Upper lobe of left lung (tissue), 6 donors: ENCODE results near the gene NF1. TPM values are rescaled to one million over a fixed set of nuclear protein-coding genes. Genes with fewer than 3 reads are reported as not detected.

Experiments
- ATAC-seq, 2 donors: fragments of 200-7000 bp; cut with Tn5 transposase; one replicate each; pipeline ENCODE4 v1.9.1; 2022; ENCODE audit warnings: mild to moderate bottlenecking in 2 of 2, moderate library complexity in 2 of 2; ENCODE audit not compliant: low FRiP score in 2 of 2
- DNase-seq, 2 donors: peaks; one replicate each; pipeline ENCODE4 v3.0.0-alpha.2; 2019 to 2020
- H3K27ac ChIP-seq, 4 donors: fragments of 200-600 bp; sonication (generic); one replicate each; pipeline ENCODE4 v1.5.1; 2016 to 2019
- H3K27me3 ChIP-seq, 4 donors: fragments of 200-600 bp; sonication (generic); one replicate each; pipeline ENCODE4 v1.5.1; 2017 to 2019
- H3K36me3 ChIP-seq, 4 donors: fragments of 200-600 bp; sonication (generic); one replicate each; pipeline ENCODE4 v1.5.1; 2016 to 2019
- H3K4me1 ChIP-seq, 4 donors: fragments of 200-600 bp; sonication (generic); one replicate each; pipeline ENCODE4 v1.5.1; 2018 to 2019
- H3K4me3 ChIP-seq, 4 donors: fragments of 200-600 bp; sonication (generic); one replicate each; pipeline ENCODE4 v1.5.1; 2017 to 2019; ENCODE audit warnings: mild to moderate bottlenecking in 2 of 4, moderate library complexity in 1 of 4
- H3K9me3 ChIP-seq, 4 donors: fragments of 200-600 bp; sonication (generic); one replicate each; pipeline ENCODE4 v1.5.1; 2018 to 2019
- EP300 ChIP-seq, 4 donors: sonication (generic); formaldehyde crosslinking; IDR thresholded peaks; one replicate each; pipeline ENCODE4 v1.5.1; 2017; ENCODE audit warnings: antibody characterized with exemption in 4 of 4, control low read depth in 2 of 4
- POLR2A ChIP-seq, 4 donors: fragments of 450-650 bp; IDR thresholded peaks; one replicate each; pipeline ENCODE4 v1.5.1; 2016 to 2017; ENCODE audit warnings: antibody characterized with exemption in 4 of 4, mild to moderate bottlenecking in 2 of 4
- POLR2AphosphoS5 ChIP-seq, 2 donors: sonication (generic); formaldehyde crosslinking; IDR thresholded peaks; one replicate each; pipeline ENCODE4 v1.5.1; 2017; ENCODE audit warnings: antibody characterized with exemption in 2 of 2
- WGBS, 2 donors: methylation state at CpG; one replicate each; pipeline ENCODE4 v1.1.5; 2017 to 2018; 5-methylcytosine and 5-hydroxymethylcytosine counted together
- total RNA-seq, 6 donors: library from RNA; depleted of rRNA in 4 of 6; stranded (reverse); fragments of >200 nt in 4 of 6; gene quantifications; one replicate each; pipeline versions ENCODE4 v1.1.0 to v1.2.1, GENCODE V29; 2016 to 2021
- TF ChIP-seq, protein P1 (sequence below), 6 experiments: fragments of 450-650 bp in 4 of 6; fragments of 200-600 bp in 2 of 6; sonication (generic) in 2 of 6; IDR thresholded peaks; one replicate each; pipeline ENCODE4 v1.5.1; 2016 to 2019; ENCODE audit warnings: antibody characterized with exemption in 6 of 6
- donor health status: DM: no; HTN: no; CAD: no; lungs with moderate emphysema.
- donor health status: DM: no; HTN: yes; CAD: no; lungs with severe emphysema.

The NF1 gene
- total RNA-seq, 6 donors from 2014 or later, result 35.5 to 85.1 (median 47.1) TPM

DNA sequence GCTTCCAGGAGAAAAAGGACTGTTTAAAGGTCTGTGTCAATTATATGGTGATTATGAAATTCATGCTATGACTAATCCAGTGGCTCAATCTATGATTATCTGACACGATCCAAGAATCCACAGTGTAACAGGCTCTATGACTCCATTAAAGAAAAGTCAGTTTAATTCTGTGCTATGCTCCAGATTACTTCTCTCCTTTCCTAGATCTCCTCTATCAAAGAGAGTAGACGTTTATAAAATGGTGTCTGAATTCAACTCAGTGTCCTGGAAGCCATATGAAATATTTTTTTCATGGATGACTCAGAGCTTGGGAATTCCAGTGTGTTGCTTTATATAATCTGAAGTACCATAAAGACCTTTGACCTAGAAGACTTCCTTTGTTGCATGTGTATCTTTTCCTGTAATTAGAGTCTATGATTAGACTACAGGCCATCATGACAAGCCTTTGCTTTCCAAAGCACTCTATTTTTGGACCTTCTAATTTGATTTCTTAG is 27.0 kb upstream of the NF1 start:
- Histone ChIP-seq H3K27me3 (no peaks in the 10 kb centered on the region), H3K36me3 (no peaks in the 10 kb centered on the region), H3K9me3 (no peaks in the 10 kb centered on the region), H3K4me1 (peaks cover 12 to 21% (median 17%) of the 10 kb centered on the region in 4 donors), H3K27ac (peak overlapping the region in 3 of 4 donors; percentile 39 to 73 (median 54)), H3K4me3 (no peak overlapping the region)
- no peak for DNase-seq
- 28 to 32% methylated on average over 2 of the region's 2 CpGs for WGBS, 2 donors
- TF ChIP-seq EP300 (IDR thresholded peaks at IDR 0.05) (no peak), POLR2A (IDR thresholded peaks at IDR 0.05) (no peak), POLR2AphosphoS5 (IDR thresholded peaks at IDR 0.05) (no peak)
- TF ChIP-seq, protein P1, sequence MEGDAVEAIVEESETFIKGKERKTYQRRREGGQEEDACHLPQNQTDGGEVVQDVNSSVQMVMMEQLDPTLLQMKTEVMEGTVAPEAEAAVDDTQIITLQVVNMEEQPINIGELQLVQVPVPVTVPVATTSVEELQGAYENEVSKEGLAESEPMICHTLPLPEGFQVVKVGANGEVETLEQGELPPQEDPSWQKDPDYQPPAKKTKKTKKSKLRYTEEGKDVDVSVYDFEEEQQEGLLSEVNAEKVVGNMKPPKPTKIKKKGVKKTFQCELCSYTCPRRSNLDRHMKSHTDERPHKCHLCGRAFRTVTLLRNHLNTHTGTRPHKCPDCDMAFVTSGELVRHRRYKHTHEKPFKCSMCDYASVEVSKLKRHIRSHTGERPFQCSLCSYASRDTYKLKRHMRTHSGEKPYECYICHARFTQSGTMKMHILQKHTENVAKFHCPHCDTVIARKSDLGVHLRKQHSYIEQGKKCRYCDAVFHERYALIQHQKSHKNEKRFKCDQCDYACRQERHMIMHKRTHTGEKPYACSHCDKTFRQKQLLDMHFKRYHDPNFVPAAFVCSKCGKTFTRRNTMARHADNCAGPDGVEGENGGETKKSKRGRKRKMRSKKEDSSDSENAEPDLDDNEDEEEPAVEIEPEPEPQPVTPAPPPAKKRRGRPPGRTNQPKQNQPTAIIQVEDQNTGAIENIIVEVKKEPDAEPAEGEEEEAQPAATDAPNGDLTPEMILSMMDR (IDR thresholded peaks at IDR 0.05), result no peak
- peak in 1 of 2 donors; percentile 88 for ATAC-seq

DNA sequence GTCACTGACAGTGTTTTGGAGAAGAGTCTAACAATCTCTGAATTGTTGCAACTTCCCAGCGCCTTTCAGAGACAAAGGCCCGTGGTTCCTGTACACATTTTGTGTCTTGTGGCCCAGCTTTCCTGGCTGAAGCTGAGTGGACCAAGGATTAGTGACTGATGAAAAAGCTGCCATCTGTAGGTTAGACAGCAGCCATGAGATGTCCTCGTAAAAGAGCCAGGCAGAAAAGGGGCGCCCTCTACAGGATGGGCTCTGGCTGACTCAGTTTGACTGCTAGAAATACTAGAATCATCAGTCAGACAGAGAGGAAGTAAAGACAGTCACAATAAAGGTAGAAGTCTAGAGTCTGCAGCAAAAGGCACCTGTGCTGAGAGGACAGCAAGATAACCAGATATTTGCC is 26.5 kb upstream of the NF1 start:
- H3K27ac ChIP-seq, result peak overlapping the region; percentile 39 to 73 (median 53)
- 39 to 55% methylated on average over 4 of the region's 4 CpGs for WGBS, 2 donors
- no peaks in the 10 kb centered on the region for H3K9me3 ChIP-seq
- peaks cover 12 to 21% (median 17%) of the 10 kb centered on the region in 4 donors for H3K4me1 ChIP-seq
- H3K27me3 ChIP-seq, result no peaks in the 10 kb centered on the region
- no peak for TF ChIP-seq POLR2A (IDR thresholded peaks at IDR 0.05)
- TF ChIP-seq POLR2AphosphoS5 (IDR thresholded peaks at IDR 0.05), result no peak
- no peak for TF ChIP-seq EP300 (IDR thresholded peaks at IDR 0.05)
- TF ChIP-seq, protein P1 (IDR thresholded peaks at IDR 0.05), result peak in 3 of 6 experiments; percentile 8 to 41 (median 11)
- ATAC-seq (peak in 1 of 2 donors; percentile 51), DNase-seq (peak in 1 of 2 donors; percentile 32)
- no peak overlapping the region for H3K4me3 ChIP-seq
- no peaks in the 10 kb centered on the region for H3K36me3 ChIP-seq

DNA sequence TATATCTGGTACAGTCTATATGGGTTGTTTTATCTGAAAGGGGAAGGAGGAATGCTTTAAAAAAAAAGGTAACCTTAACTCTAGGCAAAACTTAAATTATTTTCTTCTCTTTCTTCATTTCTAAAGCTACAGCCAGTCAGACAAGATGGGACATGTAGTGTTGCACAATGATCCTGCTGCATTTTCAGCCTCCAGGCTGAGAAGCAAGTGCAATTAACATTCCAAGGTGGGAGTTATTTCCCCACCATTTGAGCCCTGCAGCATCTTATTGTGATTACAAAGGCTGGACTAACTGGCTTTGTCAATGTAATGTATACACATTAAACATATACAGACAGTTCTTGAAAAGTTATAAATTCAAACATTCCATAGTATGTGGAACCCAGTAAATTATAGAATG is 22.6 kb upstream of the NF1 start:
- DNase-seq (no peak), ATAC-seq (no peak)
- Histone ChIP-seq H3K27ac (no peak overlapping the region), H3K36me3 (no peaks in the 10 kb centered on the region), H3K27me3 (no peaks in the 10 kb centered on the region), H3K4me3 (no peak overlapping the region), H3K4me1 (peaks cover 11 to 20% (median 16%) of the 10 kb centered on the region in 4 donors), H3K9me3 (no peaks in the 10 kb centered on the region)
- TF ChIP-seq EP300 (IDR thresholded peaks at IDR 0.05), result no peak
- no peak for TF ChIP-seq POLR2A (IDR thresholded peaks at IDR 0.05)
- TF ChIP-seq, protein P1 (IDR thresholded peaks at IDR 0.05), result no peak
- TF ChIP-seq POLR2AphosphoS5 (IDR thresholded peaks at IDR 0.05), result no peak

DNA sequence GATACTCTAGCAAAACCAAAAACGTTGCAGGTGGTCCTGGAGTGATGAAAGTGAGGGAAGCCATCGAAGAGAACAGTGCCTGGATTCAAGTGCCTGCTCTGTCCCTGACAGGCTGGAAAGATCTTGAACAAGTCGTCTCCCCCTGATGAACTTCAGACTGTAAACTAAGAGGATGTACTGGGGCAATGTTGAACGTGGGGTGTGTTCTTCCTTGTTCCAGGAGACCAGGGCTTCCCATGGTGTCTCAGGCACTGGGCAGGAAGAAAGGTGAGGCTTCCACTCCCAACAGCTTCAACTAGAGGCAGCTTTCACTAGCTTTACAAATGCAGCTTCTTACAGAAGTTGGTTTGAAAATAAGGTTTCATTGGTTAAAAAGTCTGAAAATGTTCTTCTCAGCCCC is 21.4 kb upstream of the NF1 start:
- no peaks in the 10 kb centered on the region for H3K27me3 ChIP-seq
- no peak overlapping the region for H3K27ac ChIP-seq
- TF ChIP-seq POLR2A (IDR thresholded peaks at IDR 0.05) (no peak), EP300 (IDR thresholded peaks at IDR 0.05) (no peak), POLR2AphosphoS5 (IDR thresholded peaks at IDR 0.05) (no peak)
- TF ChIP-seq, protein P1 (IDR thresholded peaks at IDR 0.05), result no peak
- no peaks in the 10 kb centered on the region for H3K36me3 ChIP-seq
- DNase-seq (no peak), ATAC-seq (no peak)
- WGBS, 2 donors, result 42 to 63% methylated on average over 4 of the region's 4 CpGs
- H3K4me3 ChIP-seq, result no peak overlapping the region
- peaks cover 2 to 7% (median 4%) of the 10 kb centered on the region in 4 donors for H3K4me1 ChIP-seq
- H3K9me3 ChIP-seq, result no peaks in the 10 kb centered on the region
